AG09309 (cell line): Measurements from ENCODE around the gene METTL1.

ENCODE experiments used
- DNase-seq: peaks from one replicate; pipeline ENCODE4 v3.0.0-alpha.2; 2010; ENCODE audit warnings: low read depth
- H3K4me3 ChIP-seq: 2 replicates; pipeline ENCODE4 v1.5.1; 2011; ENCODE audit warnings: mild to moderate bottlenecking, low read depth, low read length, moderate library complexity; ENCODE audit not compliant: control insufficient read depth
- CTCF ChIP-seq: IDR thresholded peaks from 2 replicates; pipeline ENCODE4 v1.5.1; 2011; ENCODE audit warnings: mild to moderate bottlenecking, low read depth, low read length, inconsistent platforms; ENCODE audit not compliant: insufficient read depth, control insufficient read depth; ENCODE audit errors: missing control alignments

METTL1 gene

GRCh38 chr12:57718641-57719528 lies 53.0 kb downstream of the METTL1 start:
- TF ChIP-seq CTCF: no peak
- no peak overlapping the region for H3K4me3 ChIP-seq
- DNase-seq: no peak
